ENCODE data around the gene C1QTNF2. TPM values are rescaled to one million over a fixed set of nuclear protein-coding genes. Genes with fewer than 3 reads are reported as not detected.

The C1QTNF2 gene
- polyA plus RNA-seq, 1 donor, result 21.0 TPM

GRCh38 chr5:160298189-160298588, 72.2 kb downstream of the C1QTNF2 start:
- DNase-seq, result no peak

- DNase-seq, result no peak
These were observed 72.7 kb downstream of the C1QTNF2 start for GRCh38 chr5:160297776-160298175.

Other genes with a start within 250 kb of the C1QTNF2 start
- gene FABP6, start 141.1 kb downstream of the C1QTNF2 start, polyA plus RNA-seq (ENCODE audit: insufficient read length), result not detected
- gene CCNJL, start 58.1 kb downstream of the C1QTNF2 start, polyA plus RNA-seq (ENCODE audit: insufficient read length), result 6.3 TPM
- gene FAM200C, start 29.4 kb upstream of the C1QTNF2 start, polyA plus RNA-seq (ENCODE audit: insufficient read length), result 12.2 TPM
- 43.4 TPM for gene SLU7, start 48.5 kb upstream of the C1QTNF2 start, polyA plus RNA-seq (ENCODE audit: insufficient read length)
- gene PTTG1, start 51.2 kb upstream of the C1QTNF2 start, polyA plus RNA-seq (ENCODE audit: insufficient read length), result 19.9 TPM

Data from hindlimb muscle (tissue), 1 donor.